ENCODE data around the gene MARF1.

Gene MARF1

GRCh38 chr16:15621456-15621855, 21.5 kb downstream of the MARF1 start:
- Histone ChIP-seq H3K4me3 (replicated peaks; ENCODE audit: low read depth, low read length) (no peak overlapping the region), H3K27me3 (replicated peaks; ENCODE audit: control insufficient read depth, insufficient read depth, low read length) (no peaks in the 10 kb centered on the region), H3K36me3 (ENCODE audit: control insufficient read depth, insufficient read depth, low read length) (peaks cover 36% of the 10 kb centered on the region)
- DNase-seq (ENCODE audit: extremely low read depth, insufficient read length): no peak
- no peak for TF ChIP-seq CTCF (IDR thresholded peaks at IDR 0.05; ENCODE audit: insufficient read depth, low read length, poor library complexity, severe bottlenecking)

- no peaks in the 10 kb centered on the region for H3K27me3 ChIP-seq (replicated peaks; ENCODE audit: control insufficient read depth, insufficient read depth, low read length)
- H3K36me3 ChIP-seq (ENCODE audit: control insufficient read depth, insufficient read depth, low read length): peaks cover 37% of the 10 kb centered on the region
- H3K4me3 ChIP-seq (replicated peaks; ENCODE audit: low read depth, low read length): no peak overlapping the region
- TF ChIP-seq CTCF (IDR thresholded peaks at IDR 0.05; ENCODE audit: insufficient read depth, low read length, poor library complexity, severe bottlenecking): no peak
- DNase-seq (ENCODE audit: extremely low read depth, insufficient read length): no peak
Observed at GRCh38 chr16:15620611-15621195, 22.3 kb downstream of the MARF1 start.

- Histone ChIP-seq H3K4me3 (replicated peaks; ENCODE audit: low read depth, low read length) (no peak overlapping the region), H3K36me3 (ENCODE audit: control insufficient read depth, insufficient read depth, low read length) (peaks cover 30% of the 10 kb centered on the region), H3K27me3 (replicated peaks; ENCODE audit: control insufficient read depth, insufficient read depth, low read length) (no peaks in the 10 kb centered on the region)
- no peak for DNase-seq (ENCODE audit: extremely low read depth, insufficient read length)
- no peak for TF ChIP-seq CTCF (IDR thresholded peaks at IDR 0.05; ENCODE audit: insufficient read depth, low read length, poor library complexity, severe bottlenecking)
Observed at GRCh38 chr16:15618392-15618791, 24.6 kb downstream of the MARF1 start.

GRCh38 chr16:15617901-15618300, 25.1 kb downstream of the MARF1 start:
- Histone ChIP-seq H3K4me3 (replicated peaks; ENCODE audit: low read depth, low read length) (no peak overlapping the region), H3K36me3 (ENCODE audit: control insufficient read depth, insufficient read depth, low read length) (peaks cover 30% of the 10 kb centered on the region), H3K27me3 (replicated peaks; ENCODE audit: control insufficient read depth, insufficient read depth, low read length) (no peaks in the 10 kb centered on the region)
- TF ChIP-seq CTCF (IDR thresholded peaks at IDR 0.05; ENCODE audit: insufficient read depth, low read length, poor library complexity, severe bottlenecking): no peak
- no peak for DNase-seq (ENCODE audit: extremely low read depth, insufficient read length)

- no peak for TF ChIP-seq CTCF (IDR thresholded peaks at IDR 0.05; ENCODE audit: insufficient read depth, low read length, poor library complexity, severe bottlenecking)
- H3K27me3 ChIP-seq (replicated peaks; ENCODE audit: control insufficient read depth, insufficient read depth, low read length): no peaks in the 10 kb centered on the region
- no peak overlapping the region for H3K4me3 ChIP-seq (replicated peaks; ENCODE audit: low read depth, low read length)
- no peak for DNase-seq (ENCODE audit: extremely low read depth, insufficient read length)
- H3K36me3 ChIP-seq (ENCODE audit: control insufficient read depth, insufficient read depth, low read length): peaks cover 25% of the 10 kb centered on the region
Observed at GRCh38 chr16:15616475-15617165, 26.3 kb downstream of the MARF1 start.

All from GM06990 (cell line).